GM13977 (cell line): ENCODE measurements around the gene KHDRBS2.

Experiments
- DNase-seq: peaks from one replicate; pipeline ENCODE4 v3.0.0; 2012; ENCODE audit warnings: low spot score
- in situ Hi-C: fragments of 300-500 bp; cut with MboI; formaldehyde crosslinking; loops from one replicate; pipeline ENCODE4 v1.12.0; 2022; ENCODE audit warnings: low sequenced_read_pairs, low pct_unique_long_range_greater_than_20kb, mixed read lengths, inconsistent platforms; ENCODE audit not compliant: unreplicated experiment
- TF ChIP-seq, protein P1 (sequence below): IDR thresholded peaks from 2 replicates; pipeline ENCODE4 v1.5.1; 2012; ENCODE audit warnings: mild to moderate bottlenecking, control low read depth; ENCODE audit not compliant: insufficient read depth; ENCODE audit errors: extremely low read depth, missing control alignments

Gene KHDRBS2

DNA sequence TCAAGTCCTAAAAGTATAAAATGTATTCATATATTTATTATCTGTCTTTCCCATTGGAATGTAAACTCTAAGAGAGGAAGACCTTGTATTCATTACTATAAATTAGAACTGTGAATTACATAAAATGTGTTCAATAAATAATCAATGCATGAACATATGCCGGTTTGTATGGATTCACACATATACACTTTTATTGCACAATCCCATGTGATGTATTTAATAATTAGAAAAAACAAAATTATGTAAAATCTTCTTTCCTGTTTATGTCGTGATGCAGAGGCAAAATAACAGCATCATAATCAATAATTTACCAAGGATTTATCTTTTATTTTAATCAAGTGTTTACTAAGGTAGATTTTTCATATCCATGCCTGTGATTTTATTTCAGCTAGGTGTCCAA is 240.5 kb downstream of the KHDRBS2 start:
- TF ChIP-seq, protein P1, sequence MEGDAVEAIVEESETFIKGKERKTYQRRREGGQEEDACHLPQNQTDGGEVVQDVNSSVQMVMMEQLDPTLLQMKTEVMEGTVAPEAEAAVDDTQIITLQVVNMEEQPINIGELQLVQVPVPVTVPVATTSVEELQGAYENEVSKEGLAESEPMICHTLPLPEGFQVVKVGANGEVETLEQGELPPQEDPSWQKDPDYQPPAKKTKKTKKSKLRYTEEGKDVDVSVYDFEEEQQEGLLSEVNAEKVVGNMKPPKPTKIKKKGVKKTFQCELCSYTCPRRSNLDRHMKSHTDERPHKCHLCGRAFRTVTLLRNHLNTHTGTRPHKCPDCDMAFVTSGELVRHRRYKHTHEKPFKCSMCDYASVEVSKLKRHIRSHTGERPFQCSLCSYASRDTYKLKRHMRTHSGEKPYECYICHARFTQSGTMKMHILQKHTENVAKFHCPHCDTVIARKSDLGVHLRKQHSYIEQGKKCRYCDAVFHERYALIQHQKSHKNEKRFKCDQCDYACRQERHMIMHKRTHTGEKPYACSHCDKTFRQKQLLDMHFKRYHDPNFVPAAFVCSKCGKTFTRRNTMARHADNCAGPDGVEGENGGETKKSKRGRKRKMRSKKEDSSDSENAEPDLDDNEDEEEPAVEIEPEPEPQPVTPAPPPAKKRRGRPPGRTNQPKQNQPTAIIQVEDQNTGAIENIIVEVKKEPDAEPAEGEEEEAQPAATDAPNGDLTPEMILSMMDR, result no peak
- DNase-seq, result no peak

DNA sequence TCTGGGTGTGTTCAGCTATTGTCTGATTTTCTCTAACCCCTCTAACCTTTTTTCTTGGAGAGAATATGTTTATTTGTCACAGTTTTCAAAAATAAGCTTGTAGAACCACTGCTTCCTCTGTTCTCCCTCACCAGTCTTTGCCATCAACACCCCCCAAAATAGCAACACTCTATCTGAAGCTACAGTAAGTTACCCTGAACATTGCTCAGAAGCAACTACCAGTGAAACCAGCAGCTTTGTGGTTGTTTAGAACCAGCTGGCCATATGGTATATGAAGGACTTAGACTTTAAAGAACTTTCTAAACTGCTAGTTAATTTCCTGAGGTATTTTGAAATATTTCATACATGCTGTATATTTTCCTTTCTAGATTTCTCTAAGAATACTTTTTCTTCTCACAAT is 242.9 kb downstream of the KHDRBS2 start:
- in situ Hi-C loops, result no loop called here
- TF ChIP-seq, protein P1, result no peak
- DNase-seq, result no peak

More for the DNA sequence above, 240.5 kb downstream of the KHDRBS2 start:
- in situ Hi-C loops, result no loop called here

DNA sequence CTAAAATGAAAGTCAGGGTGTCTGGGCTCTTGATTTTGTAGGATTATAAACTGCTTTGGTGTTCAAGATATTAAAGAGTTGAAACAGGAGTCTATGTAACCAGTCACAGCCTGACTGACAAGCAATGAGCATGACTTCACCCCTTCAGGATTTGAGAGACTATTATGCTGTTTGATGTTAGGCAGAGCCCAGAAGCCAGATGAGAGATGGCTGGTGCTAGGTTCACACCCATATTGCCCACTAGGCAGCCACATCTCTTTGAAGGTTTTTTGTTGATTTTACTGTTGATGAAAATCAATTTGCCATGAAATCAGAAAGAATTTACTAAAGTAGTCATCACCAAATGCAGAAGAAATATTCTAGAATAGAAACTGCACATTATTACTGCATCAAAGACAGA is 243.6 kb downstream of the KHDRBS2 start:
- DNase-seq, result no peak
- TF ChIP-seq, protein P1, result no peak
- in situ Hi-C loops, result no loop called here

DNA sequence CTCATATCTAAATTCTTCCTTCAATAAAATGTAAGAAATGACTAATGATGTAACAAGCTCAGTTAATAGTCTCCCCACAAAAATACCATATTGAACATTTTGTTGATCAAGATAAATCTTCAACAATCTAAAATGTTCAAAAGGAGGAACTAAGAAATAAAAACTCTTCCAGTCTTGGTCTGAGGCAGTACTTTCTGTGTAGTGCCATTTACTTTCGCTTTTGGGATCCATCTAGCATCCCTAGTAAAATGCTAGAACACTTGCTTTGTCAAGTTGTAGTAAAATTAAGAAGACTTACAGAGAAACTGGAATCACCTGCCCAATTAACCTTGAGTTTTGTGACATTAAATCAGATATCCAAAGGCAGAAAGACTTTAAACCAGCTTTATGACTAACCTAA is 246.4 kb downstream of the KHDRBS2 start:
- in situ Hi-C loops, result no loop called here

GRCh38 chr6:62037445-62037844 is 248.6 kb downstream of the KHDRBS2 start:
- TF ChIP-seq, protein P1, result no peak
- no peak for DNase-seq
- in situ Hi-C loops, result no loop called here

More for the DNA sequence above, 246.4 kb downstream of the KHDRBS2 start:
- DNase-seq, result no peak
- TF ChIP-seq, protein P1, result no peak

DNA sequence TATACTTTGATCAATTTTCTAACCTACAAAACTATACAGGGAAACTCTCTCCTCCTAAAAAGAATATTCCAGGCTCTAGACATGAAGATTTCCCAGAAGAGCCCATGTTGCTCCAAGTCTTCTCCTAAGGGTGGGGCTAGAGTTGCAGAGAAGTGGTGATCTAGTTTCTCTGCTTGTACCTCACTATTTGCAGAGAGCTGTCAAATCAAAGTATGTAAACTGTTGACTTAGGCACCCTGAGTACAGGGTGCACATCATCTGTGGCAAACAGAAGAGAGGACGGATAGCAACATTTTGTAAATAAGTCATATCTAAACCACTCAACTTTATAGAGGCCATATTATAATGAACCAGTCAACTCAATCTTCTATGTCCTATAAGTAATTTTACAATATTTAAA is 250.1 kb downstream of the KHDRBS2 start:
- in situ Hi-C loops, result no loop called here
- no peak for DNase-seq
- TF ChIP-seq, protein P1, result no peak

- no peak for DNase-seq
- in situ Hi-C loops, result no loop called here
- TF ChIP-seq, protein P1, result no peak
Observed at GRCh38 chr6:62013719-62014118, 272.3 kb downstream of the KHDRBS2 start.
